GM21825 (cell line): ENCODE data around the gene NEXN.
"Not testable (repeated sequence)": the region's sequence is repeated elsewhere in the genome, so short reads cannot be mapped to it uniquely, and the experiment has no call there.

Experiments used
- ATAC-seq: cut with Tn5 transposase; IDR thresholded peaks from one replicate; pipeline ENCODE4 v1.9.1; 2021; ENCODE audit warnings: mild to moderate bottlenecking, moderate library complexity; ENCODE audit not compliant: unreplicated experiment

NEXN gene

GRCh38 chr1:77905603-77906002 is 17.2 kb downstream of the NEXN start:
- ATAC-seq = no peak

GRCh38 chr1:77906019-77906545 is 17.7 kb downstream of the NEXN start:
- ATAC-seq = no peak

- no peak for ATAC-seq
Measured at GRCh38 chr1:77906624-77907023, 18.2 kb downstream of the NEXN start.

DNA sequence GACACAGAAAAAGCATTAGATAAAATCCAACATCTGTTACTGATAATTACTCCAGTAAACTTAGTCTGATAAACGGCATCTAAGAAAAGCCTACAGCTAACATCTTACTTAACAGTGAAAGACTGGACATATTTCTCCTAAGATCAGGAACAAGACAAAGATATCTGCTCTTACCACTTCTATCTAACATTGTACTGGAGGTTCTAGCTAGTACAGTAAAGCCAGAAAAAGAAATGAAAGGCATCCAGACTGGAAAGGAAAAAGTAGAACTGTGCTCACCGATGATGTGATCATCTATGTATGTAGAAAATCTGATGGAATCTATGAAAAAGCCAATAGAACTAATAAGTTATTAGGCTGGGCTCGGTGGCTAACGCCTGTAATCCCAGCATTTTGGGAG is 21.7 kb downstream of the NEXN start:
- no peak for ATAC-seq

DNA sequence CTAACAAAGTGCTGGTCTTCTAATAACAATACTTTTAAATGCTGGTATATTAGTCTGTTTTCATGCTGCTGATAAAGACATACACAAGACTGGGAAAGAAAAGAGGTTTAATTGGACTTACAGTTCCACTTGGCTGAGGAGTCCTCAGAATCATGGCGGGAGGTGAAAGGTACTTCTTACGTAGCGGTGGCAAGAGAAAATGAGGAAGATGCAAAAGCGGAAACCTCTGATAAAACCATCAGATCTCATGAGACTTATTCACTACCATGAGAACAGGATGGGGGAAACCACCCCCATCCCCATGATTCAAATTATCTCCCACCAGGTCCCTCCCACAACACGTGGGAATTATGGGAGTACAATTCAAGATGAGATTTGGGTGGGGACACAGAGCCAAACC is 30.5 kb downstream of the NEXN start:
- ATAC-seq = not testable (repeated sequence)

GRCh38 chr1:77925518-77925917 is 37.1 kb downstream of the NEXN start:
- ATAC-seq = no peak

DNA sequence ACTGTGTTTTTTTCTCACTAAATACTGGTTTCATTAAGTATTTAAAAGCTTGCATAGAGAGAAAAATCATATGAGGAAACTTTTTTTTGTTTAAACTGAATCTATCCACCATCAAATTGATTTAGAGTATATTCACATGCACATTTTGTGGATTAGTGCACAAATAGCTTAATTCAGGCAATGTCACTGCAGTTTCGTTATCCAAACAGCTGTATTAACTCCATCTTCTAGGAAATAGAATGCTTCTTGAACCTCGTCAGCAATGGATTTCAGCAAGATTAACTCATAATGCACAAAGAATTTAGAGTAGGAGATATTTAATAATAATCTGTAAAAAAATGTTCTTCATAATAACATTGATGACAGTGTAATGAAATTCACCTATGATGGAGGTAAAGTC is 37.5 kb downstream of the NEXN start:
- no peak for ATAC-seq

- no peak for ATAC-seq
Measured at GRCh38 chr1:77926561-77927357, 38.3 kb downstream of the NEXN start.

GRCh38 chr1:77927414-77927813 is 39.0 kb downstream of the NEXN start:
- ATAC-seq = no peak

GRCh38 chr1:77929806-77930205 is 41.4 kb downstream of the NEXN start:
- ATAC-seq = no peak

DNA sequence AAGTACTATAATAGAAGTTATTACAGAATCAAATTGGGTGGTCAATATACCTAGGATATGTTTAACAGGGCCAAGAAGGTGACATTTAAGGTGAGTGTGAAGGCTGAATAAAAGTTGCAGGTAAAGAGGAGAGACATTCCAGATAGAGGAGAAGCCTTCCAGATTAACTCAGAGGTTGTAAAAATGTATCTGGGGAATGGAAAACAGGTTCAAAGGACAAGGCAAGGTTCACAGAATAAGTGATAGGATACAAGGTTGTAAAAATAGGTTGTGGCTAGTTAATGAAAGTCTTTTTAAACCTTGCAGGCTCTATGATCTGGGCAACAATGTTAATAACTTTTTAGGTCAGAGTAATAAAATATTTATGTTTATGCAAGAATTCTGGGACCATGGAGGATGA is 50.2 kb downstream of the NEXN start:
- no peak for ATAC-seq

DNA sequence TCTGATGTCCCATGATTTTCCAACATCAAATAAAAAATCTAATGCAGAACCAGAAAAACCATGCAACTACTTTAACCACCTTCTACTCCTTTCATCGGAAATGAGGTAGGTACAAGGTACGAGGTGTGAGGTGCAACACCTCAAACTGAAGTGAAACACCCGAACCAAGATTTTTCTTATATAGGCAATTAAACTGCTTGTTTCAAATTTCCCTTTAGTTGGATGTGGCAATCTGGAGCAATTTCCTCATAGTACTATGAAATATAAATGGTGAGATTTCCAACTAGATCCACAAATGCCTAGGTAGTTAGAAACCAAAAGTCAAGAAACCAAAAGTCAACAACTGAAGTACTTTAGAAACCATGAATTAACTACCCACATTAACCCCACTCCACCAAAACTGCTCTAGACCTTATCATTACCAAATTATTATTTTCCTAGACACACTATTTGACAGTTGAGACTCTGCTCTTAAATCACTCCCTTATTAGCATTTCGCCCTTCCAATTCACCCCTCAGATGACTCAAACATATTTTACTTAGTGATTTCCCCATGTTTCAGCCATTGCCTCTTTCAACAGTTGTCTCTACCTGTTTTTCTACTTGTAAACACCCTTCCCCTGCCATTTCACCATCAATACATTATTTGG is 52.6 kb downstream of the NEXN start:
- no peak for ATAC-seq

- no peak for ATAC-seq
Measured at GRCh38 chr1:77942400-77943140, 54.1 kb downstream of the NEXN start.

DNA sequence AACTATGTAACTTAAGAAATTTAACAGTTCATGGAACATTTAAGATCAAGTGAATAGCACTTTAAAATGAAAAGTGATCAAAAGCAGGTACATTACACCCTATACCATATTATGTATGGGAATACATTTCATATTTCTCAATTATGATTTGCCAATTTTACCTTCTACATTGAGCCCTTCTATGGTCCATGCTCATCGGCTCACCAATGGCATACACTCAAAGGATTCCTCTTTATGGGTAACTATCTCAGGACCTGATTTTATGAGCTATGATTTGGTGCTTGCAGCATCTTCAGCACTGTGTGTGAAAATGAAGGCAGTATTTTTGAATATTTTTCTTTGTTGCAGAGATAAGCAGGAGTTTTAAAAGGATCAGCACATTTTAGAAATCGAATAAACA is 56.9 kb downstream of the NEXN start:
- no peak for ATAC-seq

- no peak for ATAC-seq
Measured at GRCh38 chr1:77948841-77949424, 60.5 kb downstream of the NEXN start.

DNA sequence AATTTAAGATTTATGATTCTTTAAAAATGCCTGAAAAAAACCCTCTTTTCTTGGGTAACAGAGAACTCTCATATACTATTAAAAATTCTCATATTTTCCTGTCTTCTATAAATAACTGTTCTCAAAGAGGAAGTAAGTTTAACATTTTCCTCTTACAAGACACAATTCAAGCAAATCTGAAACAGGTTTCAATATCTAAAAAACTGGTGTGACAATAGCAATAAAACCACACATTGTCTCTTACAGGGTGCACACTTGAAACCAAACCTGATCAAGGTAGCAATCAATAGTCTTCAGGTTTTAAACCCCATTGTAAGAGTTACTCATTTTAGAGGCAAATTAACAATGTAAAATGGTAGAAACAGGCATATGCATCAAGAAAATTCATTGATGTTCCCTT is 62.4 kb downstream of the NEXN start:
- ATAC-seq = peak; percentile 65

- ATAC-seq = no peak
Measured at GRCh38 chr1:77951328-77951727, 62.9 kb downstream of the NEXN start.

GRCh38 chr1:77953907-77954306 is 65.5 kb downstream of the NEXN start:
- no peak for ATAC-seq

GRCh38 chr1:77954521-77954920 is 66.1 kb downstream of the NEXN start:
- ATAC-seq = no peak

DNA sequence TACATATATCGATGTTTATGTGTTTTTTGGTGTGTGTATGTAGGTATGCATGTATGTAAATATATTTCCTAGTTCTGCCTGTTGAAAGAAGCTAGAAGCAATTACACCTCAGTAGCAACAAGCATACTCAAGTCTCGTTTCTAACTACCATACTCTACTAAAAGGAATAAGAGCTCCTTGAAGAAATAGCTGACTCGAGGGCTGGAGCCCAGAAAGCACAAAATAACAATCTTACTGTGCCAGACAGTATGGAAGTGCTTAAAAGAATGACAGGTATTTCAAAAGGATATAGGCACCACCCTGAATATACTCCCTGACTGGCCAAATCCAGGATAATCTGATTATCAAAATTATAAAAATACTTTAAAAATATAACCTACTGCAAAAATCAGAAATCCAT is 67.3 kb downstream of the NEXN start:
- ATAC-seq = no peak

- no peak for ATAC-seq
Measured at GRCh38 chr1:77956464-77956863, 68.0 kb downstream of the NEXN start.
